Activated T-cell treated with anti-CD3 and anti-CD28 coated beads, Interleukin-2, amount 50 U/mL, for 72 hours (primary cell): ENCODE data around the gene ZNF770. TPM values are rescaled to one million over a fixed set of nuclear protein-coding genes. Genes with fewer than 3 reads are reported as not detected.
"Not testable (repeated sequence)": the region's sequence is repeated elsewhere in the genome, so short reads cannot be mapped to it uniquely, and the experiment has no call there.

Experiments
- ATAC-seq, 2 donors: fragments of 150-1000 bp; cut with Tn5 transposase; replicated peaks in 1 of 2; 2 replicates each; pipeline ENCODE4 v1.10.0; 2021; ENCODE audit warnings: moderate library complexity in 2 of 2, mild to moderate bottlenecking in 1 of 2
- DNase-seq, 2 donors: peaks; one replicate each; pipeline ENCODE4 v3.0.0; 2021 to 2022; ENCODE audit warnings: mixed read lengths in 1 of 2
- H3K27ac Mint-ChIP-seq: one replicate; pipeline ENCODE4 v1.8.0; 2022; ENCODE audit warnings: mild to moderate bottlenecking, moderate library complexity, mixed read lengths
- H3K27me3 Mint-ChIP-seq: one replicate; pipeline ENCODE4 v1.8.0; 2022; ENCODE audit warnings: low read depth, mixed read lengths
- H3K36me3 Mint-ChIP-seq, 2 donors: one replicate each; pipeline ENCODE4 v1.8.0; 2022; ENCODE audit warnings: mixed read lengths in 2 of 2, mild to moderate bottlenecking in 1 of 2; ENCODE audit not compliant: insufficient read depth in 2 of 2
- H3K4me1 Mint-ChIP-seq: one replicate; pipeline ENCODE4 v1.8.0; 2022; ENCODE audit warnings: low read depth, mixed read lengths
- H3K4me3 Mint-ChIP-seq, 2 donors: one replicate each; pipeline ENCODE4 v1.8.0; 2022; ENCODE audit warnings: mild to moderate bottlenecking in 2 of 2, mixed read lengths in 2 of 2, moderate library complexity in 2 of 2
- H3K9me3 Mint-ChIP-seq, 2 donors: one replicate each; pipeline ENCODE4 v1.8.0; 2022; ENCODE audit warnings: mixed read lengths in 2 of 2
- total RNA-seq, 2 donors: library from RNA; stranded (reverse); gene quantifications; one replicate each; pipeline ENCODE4 v1.2.3, GENCODE V29; 2022

ZNF770 gene
- total RNA-seq, 2 donors from 2014 or later = 45.7 to 46.9 TPM

- ATAC-seq (no peak), DNase-seq (no peak)
- peaks cover 14% of the 10 kb centered on the region for H3K27me3 Mint-ChIP-seq
- peaks cover 0 to 3% of the 10 kb centered on the region in 2 donors for H3K9me3 Mint-ChIP-seq
- H3K4me3 Mint-ChIP-seq = peak overlapping the region; percentile 31 to 40
- no peaks in the 10 kb centered on the region for H3K36me3 Mint-ChIP-seq
- H3K4me1 Mint-ChIP-seq = peaks cover 29% of the 10 kb centered on the region
- H3K27ac Mint-ChIP-seq = no peak overlapping the region
Observed at GRCh38 chr15:34994925-34995324, 6.8 kb upstream of the ZNF770 start.

- Mint-ChIP-seq H3K27ac (peak overlapping the region; percentile 94), H3K9me3 (peaks cover 0 to 3% of the 10 kb centered on the region in 2 donors), H3K4me1 (peaks cover 37% of the 10 kb centered on the region), H3K27me3 (peaks cover 14% of the 10 kb centered on the region), H3K36me3 (no peaks in the 10 kb centered on the region), H3K4me3 (peak overlapping the region; percentile 70 to 94)
- ATAC-seq = peak; percentile 89 to 91
- DNase-seq = peak; percentile 57 to 63
Observed at GRCh38 chr15:34993877-34994276, 5.8 kb upstream of the ZNF770 start.

- Mint-ChIP-seq H3K36me3 (no peaks in the 10 kb centered on the region), H3K9me3 (peaks cover 0 to 3% of the 10 kb centered on the region in 2 donors), H3K4me3 (peak overlapping the region; percentile 70 to 94), H3K4me1 (peaks cover 38% of the 10 kb centered on the region), H3K27me3 (peaks cover 14% of the 10 kb centered on the region), H3K27ac (peak overlapping the region; percentile 94)
- ATAC-seq = peak; percentile 79 to 80
- peak; percentile 41 to 51 for DNase-seq
Observed at GRCh38 chr15:34993412-34993811, 5.3 kb upstream of the ZNF770 start.

GRCh38 chr15:34987609-34988026 lies 469 bp downstream of the ZNF770 start:
- DNase-seq (no peak), ATAC-seq (no peak)
- H3K27ac Mint-ChIP-seq = peak overlapping the region; percentile 98
- no peaks in the 10 kb centered on the region for H3K9me3 Mint-ChIP-seq
- no peaks in the 10 kb centered on the region for H3K27me3 Mint-ChIP-seq
- H3K36me3 Mint-ChIP-seq = peaks cover 0 to 3% of the 10 kb centered on the region in 2 donors
- peak overlapping the region; percentile 96 to 98 for H3K4me3 Mint-ChIP-seq
- H3K4me1 Mint-ChIP-seq = peaks cover 48% of the 10 kb centered on the region

- H3K36me3 Mint-ChIP-seq = peaks cover 3 to 5% of the 10 kb centered on the region in 2 donors
- no peaks in the 10 kb centered on the region for H3K27me3 Mint-ChIP-seq
- H3K27ac Mint-ChIP-seq = peak overlapping the region; percentile 98
- ATAC-seq (no peak), DNase-seq (no peak)
- H3K9me3 Mint-ChIP-seq = no peaks in the 10 kb centered on the region
- peaks cover 52% of the 10 kb centered on the region for H3K4me1 Mint-ChIP-seq
- H3K4me3 Mint-ChIP-seq = peak overlapping the region; percentile 96 to 98
Observed at GRCh38 chr15:34986771-34987480, 1.2 kb downstream of the ZNF770 start.

GRCh38 chr15:34986326-34986725 lies 1.8 kb downstream of the ZNF770 start:
- Mint-ChIP-seq H3K27me3 (no peaks in the 10 kb centered on the region), H3K36me3 (peaks cover 3 to 9% of the 10 kb centered on the region in 2 donors), H3K4me3 (peak overlapping the region; percentile 96 to 98), H3K4me1 (peaks cover 56% of the 10 kb centered on the region), H3K9me3 (no peaks in the 10 kb centered on the region), H3K27ac (peak overlapping the region; percentile 98)
- DNase-seq (no peak), ATAC-seq (no peak)

GRCh38 chr15:34984889-34985630 lies 3.0 kb downstream of the ZNF770 start:
- Mint-ChIP-seq H3K36me3 (peaks cover 3 to 12% of the 10 kb centered on the region in 2 donors), H3K27me3 (no peaks in the 10 kb centered on the region), H3K9me3 (no peaks in the 10 kb centered on the region), H3K27ac (peak overlapping the region; percentile 96), H3K4me3 (peak overlapping the region; percentile 62 to 84), H3K4me1 (peaks cover 56% of the 10 kb centered on the region)
- DNase-seq (no peak), ATAC-seq (no peak)

- Mint-ChIP-seq H3K4me1 (peaks cover 7% of the 10 kb centered on the region), H3K27ac (peak overlapping the region; percentile 4), H3K9me3 (no peaks in the 10 kb centered on the region), H3K27me3 (no peaks in the 10 kb centered on the region), H3K36me3 (peaks cover 0 to 8% of the 10 kb centered on the region in 2 donors), H3K4me3 (no peak overlapping the region)
- ATAC-seq (no peak), DNase-seq (no peak)
Observed at GRCh38 chr15:34976743-34977142, 11.3 kb downstream of the ZNF770 start.

- ATAC-seq (no peak), DNase-seq (no peak)
- no peaks in the 10 kb centered on the region for H3K9me3 Mint-ChIP-seq
Observed at GRCh38 chr15:34976073-34976472, 12.0 kb downstream of the ZNF770 start.

GRCh38 chr15:34973512-34973911 lies 14.6 kb downstream of the ZNF770 start:
- Mint-ChIP-seq H3K27ac (peak overlapping the region; percentile 25), H3K9me3 (no peaks in the 10 kb centered on the region), H3K27me3 (no peaks in the 10 kb centered on the region), H3K4me1 (peaks cover 3% of the 10 kb centered on the region), H3K36me3 (peaks cover 2 to 5% of the 10 kb centered on the region in 2 donors), H3K4me3 (no peak overlapping the region)
- ATAC-seq = no peak
- no peak for DNase-seq

More at GRCh38 chr15:34976073-34976472, 12.0 kb downstream of the ZNF770 start:
- H3K27me3 Mint-ChIP-seq = no peaks in the 10 kb centered on the region
- no peak overlapping the region for H3K4me3 Mint-ChIP-seq
- H3K27ac Mint-ChIP-seq = peak overlapping the region; percentile 2
- peaks cover under 1% of the 10 kb centered on the region for H3K4me1 Mint-ChIP-seq
- H3K36me3 Mint-ChIP-seq = peaks cover 0 to 3% of the 10 kb centered on the region in 2 donors

- Mint-ChIP-seq H3K4me3 (peak overlapping the region; percentile 98), H3K4me1 (peaks cover 34% of the 10 kb centered on the region)
- peak; percentile 2 to 7 for ATAC-seq
- not testable (repeated sequence) for H3K9me3 Mint-ChIP-seq, H3K27me3 Mint-ChIP-seq, H3K36me3 Mint-ChIP-seq, DNase-seq, H3K27ac Mint-ChIP-seq
Observed at GRCh38 chr15:34970098-34970643, 17.9 kb downstream of the ZNF770 start.

GRCh38 chr15:34969340-34970097 lies 18.6 kb downstream of the ZNF770 start, which contains the start of gene AQR:
Gene AQR (minus strand): TSS chr15:34969742. CDS start chr15:34969613, 129 bp downstream.
- Mint-ChIP-seq H3K27ac (peak within 1 kb of the TSS; percentile 98), H3K4me3 (peak within 1 kb of the TSS; percentile 98), H3K9me3 (no peaks in the 10 kb centered on the region), H3K36me3 (peaks cover 4 to 7% of the 10 kb centered on the region in 2 donors), H3K4me1 (peaks cover 35% of the 10 kb centered on the region), H3K27me3 (no peaks in the 10 kb centered on the region)
- DNase-seq = peak; percentile 91 to 94
- peak; percentile 97 to 99 for ATAC-seq
